Nephron progenitor cell (in vitro differentiated cells): ENCODE results near the gene GMDS.

Experiments used
- DNase-seq: peaks from one replicate; pipeline ENCODE4 v3.0.0; 2021
- H3K27ac Mint-ChIP-seq: 2 replicates; pipeline ENCODE4 v1.8.0; 2021; ENCODE audit warnings: mild to moderate bottlenecking, moderate library complexity, mixed read lengths
- H3K27me3 Mint-ChIP-seq: 2 replicates; pipeline ENCODE4 v1.8.0; 2021; ENCODE audit warnings: mild to moderate bottlenecking, low read depth, mixed read lengths; ENCODE audit not compliant: poor library complexity
- H3K36me3 Mint-ChIP-seq: 2 replicates; pipeline ENCODE4 v1.8.0; 2021; ENCODE audit warnings: low read depth, mixed read lengths
- H3K4me1 Mint-ChIP-seq: 2 replicates; pipeline ENCODE4 v1.8.0; 2021; ENCODE audit warnings: mixed read lengths
- H3K4me3 Mint-ChIP-seq: 2 replicates; pipeline ENCODE4 v1.8.0; 2021; ENCODE audit warnings: mild to moderate bottlenecking, moderate library complexity, mixed read lengths
- H3K9me3 Mint-ChIP-seq: 2 replicates; pipeline ENCODE4 v1.8.0; 2021; ENCODE audit warnings: mild to moderate bottlenecking, moderate library complexity, mixed read lengths
- TF ChIP-seq, protein P1 (sequence below): fragments of 200-600 bp; sonication (generic); IDR thresholded peaks from 2 replicates; pipeline ENCODE4 v1.5.0; 2021; ENCODE audit warnings: antibody characterized with exemption

The GMDS gene

DNA sequence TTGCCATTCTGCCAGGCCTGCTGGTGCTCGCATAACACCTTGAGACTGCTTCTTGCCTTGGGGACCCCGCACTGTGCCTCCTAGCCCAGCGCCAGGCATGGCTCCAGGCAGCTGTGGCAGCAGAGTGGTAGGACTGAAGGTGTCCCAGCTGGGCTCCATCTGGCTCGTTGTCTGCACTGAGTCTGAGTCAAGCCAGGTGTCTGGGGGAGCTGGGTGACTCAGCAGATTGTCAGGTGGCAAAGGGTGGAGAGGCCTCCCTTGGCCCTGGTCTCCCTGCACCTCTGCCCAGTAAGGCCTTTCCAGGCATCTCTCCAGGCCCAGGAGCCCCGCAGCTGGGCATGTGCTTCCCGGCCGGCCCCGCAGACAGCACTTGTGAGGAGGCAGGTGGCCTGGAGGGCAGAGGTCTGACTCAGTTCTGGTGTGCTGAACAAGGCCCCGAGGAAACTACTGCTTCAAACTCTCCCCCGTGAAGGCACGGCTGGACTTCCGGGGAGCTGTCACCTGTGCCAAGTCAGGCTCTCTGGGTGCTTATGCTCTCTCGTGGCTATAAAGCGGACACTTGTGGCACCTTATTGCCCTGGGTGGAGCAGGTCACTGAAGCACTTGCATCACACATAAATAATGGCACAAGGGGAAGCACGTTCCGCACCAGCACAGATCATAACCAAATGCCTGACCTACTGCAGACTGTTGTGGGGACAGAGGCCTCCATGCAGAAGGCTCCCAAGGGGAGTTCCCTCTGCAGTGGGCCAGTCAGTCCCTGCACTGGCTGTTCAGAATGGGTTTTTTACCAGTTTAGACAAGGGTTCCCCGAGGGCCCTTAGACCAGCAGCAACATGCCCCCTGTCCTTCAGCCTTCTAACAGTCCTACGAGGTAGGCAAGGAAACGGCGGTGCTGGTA is 608.2 kb downstream of the GMDS start:
- Mint-ChIP-seq H3K27me3 (peaks cover 3% of the 10 kb centered on the region), H3K9me3 (no peaks in the 10 kb centered on the region), H3K4me1 (peaks cover 58% of the 10 kb centered on the region), H3K36me3 (peaks cover 62% of the 10 kb centered on the region), H3K4me3 (no peak overlapping the region), H3K27ac (no peak overlapping the region)
- no peak for DNase-seq
- TF ChIP-seq, protein P1, sequence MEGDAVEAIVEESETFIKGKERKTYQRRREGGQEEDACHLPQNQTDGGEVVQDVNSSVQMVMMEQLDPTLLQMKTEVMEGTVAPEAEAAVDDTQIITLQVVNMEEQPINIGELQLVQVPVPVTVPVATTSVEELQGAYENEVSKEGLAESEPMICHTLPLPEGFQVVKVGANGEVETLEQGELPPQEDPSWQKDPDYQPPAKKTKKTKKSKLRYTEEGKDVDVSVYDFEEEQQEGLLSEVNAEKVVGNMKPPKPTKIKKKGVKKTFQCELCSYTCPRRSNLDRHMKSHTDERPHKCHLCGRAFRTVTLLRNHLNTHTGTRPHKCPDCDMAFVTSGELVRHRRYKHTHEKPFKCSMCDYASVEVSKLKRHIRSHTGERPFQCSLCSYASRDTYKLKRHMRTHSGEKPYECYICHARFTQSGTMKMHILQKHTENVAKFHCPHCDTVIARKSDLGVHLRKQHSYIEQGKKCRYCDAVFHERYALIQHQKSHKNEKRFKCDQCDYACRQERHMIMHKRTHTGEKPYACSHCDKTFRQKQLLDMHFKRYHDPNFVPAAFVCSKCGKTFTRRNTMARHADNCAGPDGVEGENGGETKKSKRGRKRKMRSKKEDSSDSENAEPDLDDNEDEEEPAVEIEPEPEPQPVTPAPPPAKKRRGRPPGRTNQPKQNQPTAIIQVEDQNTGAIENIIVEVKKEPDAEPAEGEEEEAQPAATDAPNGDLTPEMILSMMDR: no peak

- Mint-ChIP-seq H3K27me3 (peaks cover 3% of the 10 kb centered on the region), H3K4me3 (no peak overlapping the region), H3K4me1 (peaks cover 52% of the 10 kb centered on the region), H3K9me3 (no peaks in the 10 kb centered on the region), H3K27ac (no peak overlapping the region), H3K36me3 (peaks cover 67% of the 10 kb centered on the region)
- TF ChIP-seq, protein P1: no peak
- no peak for DNase-seq
These were observed 609.1 kb downstream of the GMDS start for GRCh38 chr6:1636272-1636825.

DNA sequence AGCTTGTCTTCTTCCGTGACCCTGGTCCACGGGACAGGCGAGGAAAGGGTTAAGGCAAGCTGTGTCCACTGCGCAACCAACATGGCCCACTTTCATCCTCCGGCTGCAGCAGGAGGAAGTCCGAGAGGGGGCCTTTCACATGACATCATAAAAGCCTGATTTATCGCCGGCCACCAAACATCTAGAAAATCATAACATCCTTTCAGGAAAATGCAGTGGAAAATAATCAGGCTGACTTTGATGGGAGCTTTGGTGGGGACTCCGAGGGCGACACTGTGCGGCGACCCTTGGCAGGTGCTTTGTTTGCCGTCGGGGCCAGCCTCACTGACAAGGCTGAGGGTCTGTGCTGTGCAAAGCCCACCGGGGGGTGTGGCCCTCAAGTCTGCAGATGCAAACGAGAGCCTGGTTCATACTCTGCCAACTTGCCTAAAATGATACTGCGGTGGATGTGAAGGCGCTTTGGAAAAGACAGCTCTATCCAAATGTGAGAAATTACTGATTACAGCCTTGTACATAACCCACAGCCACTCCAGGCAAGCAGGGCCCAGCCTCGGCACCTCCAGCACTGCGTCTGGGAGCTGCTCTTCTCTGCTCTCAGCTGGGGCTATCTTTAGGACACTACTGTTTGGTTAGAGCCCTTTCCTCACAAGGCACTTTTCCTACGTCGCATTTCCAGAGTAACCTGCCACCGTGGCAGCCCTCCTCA is 609.9 kb downstream of the GMDS start:
- Mint-ChIP-seq H3K27ac (no peak overlapping the region), H3K4me1 (peaks cover 49% of the 10 kb centered on the region), H3K4me3 (no peak overlapping the region), H3K27me3 (peaks cover 3% of the 10 kb centered on the region), H3K36me3 (peaks cover 62% of the 10 kb centered on the region), H3K9me3 (no peaks in the 10 kb centered on the region)
- TF ChIP-seq, protein P1: no peak
- DNase-seq: no peak

DNA sequence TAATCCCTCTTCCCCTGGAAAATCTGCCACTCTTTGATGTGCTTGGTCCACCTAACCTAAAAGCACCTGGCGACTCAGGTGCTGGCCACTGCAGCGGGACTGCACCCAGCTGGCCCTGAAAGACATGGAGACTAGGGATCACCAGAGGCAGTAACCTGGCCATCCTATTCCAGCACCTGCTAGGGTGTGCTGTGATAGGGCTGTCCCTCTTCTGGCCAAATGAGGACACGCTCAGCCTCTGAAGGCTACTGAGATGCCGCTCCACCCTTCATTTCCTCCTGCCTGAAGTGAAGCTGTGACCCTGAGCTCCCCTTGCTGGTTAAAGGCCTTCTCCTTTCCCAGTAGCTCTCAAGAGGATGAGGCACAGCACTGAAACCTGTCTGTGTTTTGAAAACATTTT is 611.3 kb downstream of the GMDS start:
- H3K27me3 Mint-ChIP-seq: no peaks in the 10 kb centered on the region
- H3K27ac Mint-ChIP-seq: no peak overlapping the region
- DNase-seq: no peak
- H3K4me3 Mint-ChIP-seq: no peak overlapping the region
- peaks cover 52% of the 10 kb centered on the region for H3K36me3 Mint-ChIP-seq
- H3K9me3 Mint-ChIP-seq: no peaks in the 10 kb centered on the region
- H3K4me1 Mint-ChIP-seq: peaks cover 60% of the 10 kb centered on the region
- TF ChIP-seq, protein P1: no peak

GRCh38 chr6:1633366-1634021 is 611.9 kb downstream of the GMDS start:
- Mint-ChIP-seq H3K27me3 (no peaks in the 10 kb centered on the region), H3K36me3 (peaks cover 47% of the 10 kb centered on the region), H3K4me1 (peaks cover 66% of the 10 kb centered on the region), H3K9me3 (no peaks in the 10 kb centered on the region), H3K27ac (no peak overlapping the region), H3K4me3 (no peak overlapping the region)
- TF ChIP-seq, protein P1: no peak
- DNase-seq: no peak
